Measurements from ENCODE around the gene FAF1. TPM values are rescaled to one million over a fixed set of nuclear protein-coding genes. Genes with fewer than 3 reads are reported as not detected.
A peak's percentile ranks its signal among the peaks of the same experiment; 100 is the strongest.

FAF1 gene
- total and polyA plus RNA-seq, 9 of the 15 experiments (the other 6 are each of a cell fraction or from before 2014, with no cell fraction given) = 48.7 to 225 (median 118) TPM

DNA sequence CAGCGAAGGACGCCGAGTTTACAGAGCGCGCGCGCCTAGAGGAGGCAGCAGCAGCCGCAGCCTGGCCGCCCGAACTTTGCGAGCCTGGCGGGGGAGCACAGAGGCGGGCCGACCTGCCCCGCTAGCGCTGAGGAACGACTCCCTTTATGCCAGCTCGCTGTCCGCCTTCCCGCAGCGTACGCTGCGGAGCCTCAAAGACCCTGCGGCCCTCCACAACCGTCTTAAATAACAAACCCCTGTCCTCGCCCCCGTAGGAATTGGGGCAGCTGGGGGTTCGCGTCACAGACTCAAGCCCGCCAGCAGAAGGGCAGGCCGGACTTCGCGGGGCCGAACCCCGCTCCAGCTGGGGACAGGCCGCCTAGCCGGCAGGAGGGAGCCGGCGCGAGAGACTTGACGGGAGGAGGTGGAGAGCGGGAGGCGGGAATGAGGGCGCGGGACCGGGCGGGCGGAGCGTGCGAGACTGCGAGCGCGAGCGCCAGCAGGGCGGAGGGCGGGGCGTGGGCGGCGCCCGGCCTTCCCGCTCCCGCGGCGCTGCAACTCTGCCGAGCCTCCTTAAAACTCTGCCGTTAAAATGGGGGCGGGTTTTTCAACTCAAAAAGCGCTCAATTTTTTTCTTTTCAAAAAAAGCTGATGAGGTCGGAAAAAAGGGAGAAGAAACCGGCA lies 8.2 kb upstream of the FAF1 start (continued):
- TF ChIP-seq, protein P1, sequence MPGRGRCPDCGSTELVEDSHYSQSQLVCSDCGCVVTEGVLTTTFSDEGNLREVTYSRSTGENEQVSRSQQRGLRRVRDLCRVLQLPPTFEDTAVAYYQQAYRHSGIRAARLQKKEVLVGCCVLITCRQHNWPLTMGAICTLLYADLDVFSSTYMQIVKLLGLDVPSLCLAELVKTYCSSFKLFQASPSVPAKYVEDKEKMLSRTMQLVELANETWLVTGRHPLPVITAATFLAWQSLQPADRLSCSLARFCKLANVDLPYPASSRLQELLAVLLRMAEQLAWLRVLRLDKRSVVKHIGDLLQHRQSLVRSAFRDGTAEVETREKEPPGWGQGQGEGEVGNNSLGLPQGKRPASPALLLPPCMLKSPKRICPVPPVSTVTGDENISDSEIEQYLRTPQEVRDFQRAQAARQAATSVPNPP (IDR thresholded peaks at IDR 0.05; ENCODE audit: borderline replicate concordance, insufficient read depth, insufficient read length) = no peak
- TF ChIP-seq TCF3 (CRISPR knock-in tag; IDR thresholded peaks at IDR 0.05) (0 out of 2 replicates have a peak, but pooled peaks have one; percentile 23), ZNF311 (CRISPR knock-in tag; IDR thresholded peaks at IDR 0.05) (no peak), TAL1 (IDR thresholded peaks at IDR 0.05) (no peak), PML (IDR thresholded peaks at IDR 0.05; ENCODE audit: low read length) (no peak; the same call in none of the 2 replicates), FOXA3 (CRISPR knock-in tag; conservative IDR thresholded peaks at IDR 0.05 in 1 of 2, IDR thresholded peaks at IDR 0.05 in 1 of 2) (no peak; a peak in 1 of 4 replicates), ZNF644 (tag; IDR thresholded peaks at IDR 0.05; ENCODE audit: low read depth) (no peak; the same call in 1 of the 2 replicates), RBM15 (IDR thresholded peaks at IDR 0.05; ENCODE audit: insufficient read depth, low read length) (no peak), NR2C1 (IDR thresholded peaks at IDR 0.05) (no peak), NR2C1 (tag; IDR thresholded peaks at IDR 0.05) (no peak), KDM5B (IDR thresholded peaks at IDR 0.05; ENCODE audit: insufficient replicate concordance, low read depth, low read length) (peak; percentile 73), NR2C2 (CRISPR knock-in tag; IDR thresholded peaks at IDR 0.05) (peak; percentile 83; the same call in 1 of the 2 replicates), NR2C2 (tag; IDR thresholded peaks at IDR 0.05) (no peak; the same call in 1 of the 2 replicates), ARNT (IDR thresholded peaks at IDR 0.05) (no peak), SMAD2 (IDR thresholded peaks at IDR 0.05; ENCODE audit: low read depth, low read length) (no peak), U2AF2 (optimal IDR thresholded peaks at IDR 0.05; ENCODE audit: low read depth, low read length) (no peak), PHF20 (IDR thresholded peaks at IDR 0.05; ENCODE audit: partially characterized antibody) (no peak), ZKSCAN1 (IDR thresholded peaks at IDR 0.05; ENCODE audit: low read depth, low read length) (no peak; the same call in 1 of the 2 replicates)
- TF ChIP-seq, protein P2, sequence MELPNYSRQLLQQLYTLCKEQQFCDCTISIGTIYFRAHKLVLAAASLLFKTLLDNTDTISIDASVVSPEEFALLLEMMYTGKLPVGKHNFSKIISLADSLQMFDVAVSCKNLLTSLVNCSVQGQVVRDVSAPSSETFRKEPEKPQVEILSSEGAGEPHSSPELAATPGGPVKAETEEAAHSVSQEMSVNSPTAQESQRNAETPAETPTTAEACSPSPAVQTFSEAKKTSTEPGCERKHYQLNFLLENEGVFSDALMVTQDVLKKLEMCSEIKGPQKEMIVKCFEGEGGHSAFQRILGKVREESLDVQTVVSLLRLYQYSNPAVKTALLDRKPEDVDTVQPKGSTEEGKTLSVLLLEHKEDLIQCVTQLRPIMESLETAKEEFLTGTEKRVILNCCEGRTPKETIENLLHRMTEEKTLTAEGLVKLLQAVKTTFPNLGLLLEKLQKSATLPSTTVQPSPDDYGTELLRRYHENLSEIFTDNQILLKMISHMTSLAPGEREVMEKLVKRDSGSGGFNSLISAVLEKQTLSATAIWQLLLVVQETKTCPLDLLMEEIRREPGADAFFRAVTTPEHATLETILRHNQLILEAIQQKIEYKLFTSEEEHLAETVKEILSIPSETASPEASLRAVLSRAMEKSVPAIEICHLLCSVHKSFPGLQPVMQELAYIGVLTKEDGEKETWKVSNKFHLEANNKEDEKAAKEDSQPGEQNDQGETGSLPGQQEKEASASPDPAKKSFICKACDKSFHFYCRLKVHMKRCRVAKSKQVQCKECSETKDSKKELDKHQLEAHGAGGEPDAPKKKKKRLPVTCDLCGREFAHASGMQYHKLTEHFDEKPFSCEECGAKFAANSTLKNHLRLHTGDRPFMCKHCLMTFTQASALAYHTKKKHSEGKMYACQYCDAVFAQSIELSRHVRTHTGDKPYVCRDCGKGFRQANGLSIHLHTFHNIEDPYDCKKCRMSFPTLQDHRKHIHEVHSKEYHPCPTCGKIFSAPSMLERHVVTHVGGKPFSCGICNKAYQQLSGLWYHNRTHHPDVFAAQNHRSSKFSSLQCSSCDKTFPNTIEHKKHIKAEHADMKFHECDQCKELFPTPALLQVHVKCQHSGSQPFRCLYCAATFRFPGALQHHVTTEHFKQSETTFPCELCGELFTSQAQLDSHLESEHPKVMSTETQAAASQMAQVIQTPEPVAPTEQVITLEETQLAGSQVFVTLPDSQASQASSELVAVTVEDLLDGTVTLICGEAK (IDR thresholded peaks at IDR 0.05) = no peak
- TF ChIP-seq, protein P2 (CRISPR knock-in tag; IDR thresholded peaks at IDR 0.05) = no peak

Data from K562 (cell line).